Panc1 (cell line): ENCODE results near the gene POU6F1.

Source experiments
- POLR2AphosphoS5 ChIP-seq: IDR thresholded peaks from 2 replicates; pipeline ENCODE4 v1.6.1; 2012; ENCODE audit warnings: mild to moderate bottlenecking, low read depth, low read length, moderate library complexity
- REST ChIP-seq, 2 experiments: IDR thresholded peaks; 2 replicates each; pipeline ENCODE4 v1.6.1; 2011 to 2012; ENCODE audit warnings: low read depth in 2 of 2, control low read depth in 1 of 2, low read length in 1 of 2, mild to moderate bottlenecking in 1 of 2, moderate library complexity in 1 of 2; ENCODE audit not compliant: insufficient read depth in 1 of 2
- TCF7L2 ChIP-seq: IDR thresholded peaks from 2 replicates; pipeline ENCODE4 v1.6.1; 2011; ENCODE audit warnings: mild to moderate bottlenecking, low read depth, low read length, inconsistent platforms
- TF ChIP-seq, protein P1 (sequence below): fragments of 450-650 bp; IDR thresholded peaks from 2 replicates; pipeline ENCODE4 v1.5.1; 2017; ENCODE audit warnings: mild to moderate bottlenecking

GRCh38 chr12:51191516-51192283 is 26.2 kb downstream of the POU6F1 start:
- TF ChIP-seq, protein P1, sequence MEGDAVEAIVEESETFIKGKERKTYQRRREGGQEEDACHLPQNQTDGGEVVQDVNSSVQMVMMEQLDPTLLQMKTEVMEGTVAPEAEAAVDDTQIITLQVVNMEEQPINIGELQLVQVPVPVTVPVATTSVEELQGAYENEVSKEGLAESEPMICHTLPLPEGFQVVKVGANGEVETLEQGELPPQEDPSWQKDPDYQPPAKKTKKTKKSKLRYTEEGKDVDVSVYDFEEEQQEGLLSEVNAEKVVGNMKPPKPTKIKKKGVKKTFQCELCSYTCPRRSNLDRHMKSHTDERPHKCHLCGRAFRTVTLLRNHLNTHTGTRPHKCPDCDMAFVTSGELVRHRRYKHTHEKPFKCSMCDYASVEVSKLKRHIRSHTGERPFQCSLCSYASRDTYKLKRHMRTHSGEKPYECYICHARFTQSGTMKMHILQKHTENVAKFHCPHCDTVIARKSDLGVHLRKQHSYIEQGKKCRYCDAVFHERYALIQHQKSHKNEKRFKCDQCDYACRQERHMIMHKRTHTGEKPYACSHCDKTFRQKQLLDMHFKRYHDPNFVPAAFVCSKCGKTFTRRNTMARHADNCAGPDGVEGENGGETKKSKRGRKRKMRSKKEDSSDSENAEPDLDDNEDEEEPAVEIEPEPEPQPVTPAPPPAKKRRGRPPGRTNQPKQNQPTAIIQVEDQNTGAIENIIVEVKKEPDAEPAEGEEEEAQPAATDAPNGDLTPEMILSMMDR = no peak
- TF ChIP-seq TCF7L2 = no peak
- no peak for TF ChIP-seq POLR2AphosphoS5
- TF ChIP-seq REST (IDR thresholded peaks at IDR 0.05; ENCODE audit: insufficient read depth in 1 of 2, low read depth in 2 of 2, low read length in 1 of 2) = no peak
